ENCODE results near the gene GBP3.
A peak's percentile ranks its signal among the peaks of the same experiment; 100 is the strongest.
"Not testable (repeated sequence)": the region's sequence is repeated elsewhere in the genome, so short reads cannot be mapped to it uniquely, and the experiment has no call there.

GBP3 gene

GRCh38 chr1:89040315-89040626, 17.6 kb upstream of the GBP3 start:
- DNase-seq = no peak

- DNase-seq = no peak
Measured at GRCh38 chr1:89037186-89037585, 14.5 kb upstream of the GBP3 start.

GRCh38 chr1:89035080-89035479, 12.4 kb upstream of the GBP3 start:
- DNase-seq = no peak

- peak; percentile 28 for DNase-seq
Measured at GRCh38 chr1:89034004-89034403, 11.3 kb upstream of the GBP3 start.

GRCh38 chr1:89029051-89029450, 6.4 kb upstream of the GBP3 start:
- DNase-seq = peak; percentile 51

GRCh38 chr1:89025928-89026327, 3.3 kb upstream of the GBP3 start:
- DNase-seq = no peak

- DNase-seq = no peak
Measured at GRCh38 chr1:89023026-89023425, 360 bp upstream of the GBP3 start.

- DNase-seq = not testable (repeated sequence)
Measured at GRCh38 chr1:89018318-89018717, 4.3 kb downstream of the GBP3 start.

GRCh38 chr1:89008511-89008910, 14.2 kb downstream of the GBP3 start:
- DNase-seq = no peak

GRCh38 chr1:89005286-89006151, 17.1 kb downstream of the GBP3 start:
- no peak for DNase-seq

GRCh38 chr1:89002176-89002575, 20.5 kb downstream of the GBP3 start:
- DNase-seq = peak; percentile 32

GRCh38 chr1:89001510-89001909, 21.2 kb downstream of the GBP3 start:
- no peak for DNase-seq

- DNase-seq = peak; percentile 85
Measured at GRCh38 chr1:88998716-88999115, 23.9 kb downstream of the GBP3 start.

- no peak for DNase-seq
Measured at GRCh38 chr1:88990426-88990825, 32.2 kb downstream of the GBP3 start.

- no peak for DNase-seq
Measured at GRCh38 chr1:88985692-88986091, 37.0 kb downstream of the GBP3 start.

- no peak for DNase-seq
Measured at GRCh38 chr1:88985032-88985431, 37.6 kb downstream of the GBP3 start.

- no peak for DNase-seq
Measured at GRCh38 chr1:88984569-88984968, 38.1 kb downstream of the GBP3 start.

GRCh38 chr1:88983791-88984559, 38.7 kb downstream of the GBP3 start:
- peak; percentile 80 for DNase-seq

GRCh38 chr1:88982055-88982454, 40.6 kb downstream of the GBP3 start:
- no peak for DNase-seq

- DNase-seq = not testable (repeated sequence)
Measured at GRCh38 chr1:88981506-88981905, 41.2 kb downstream of the GBP3 start.

GRCh38 chr1:88980870-88981269, 41.8 kb downstream of the GBP3 start:
- no peak for DNase-seq

- no peak for DNase-seq
Measured at GRCh38 chr1:88979749-88980116, 42.9 kb downstream of the GBP3 start.

- peak; percentile 13 for DNase-seq
Measured at GRCh38 chr1:88979054-88979748, 43.5 kb downstream of the GBP3 start.

GRCh38 chr1:88976235-88976634, 46.4 kb downstream of the GBP3 start:
- no peak for DNase-seq
